Ureter (tissue), 1 donor: ENCODE measurements around the gene IFT27. TPM values are rescaled to one million over a fixed set of nuclear protein-coding genes. Genes with fewer than 3 reads are reported as not detected.

Experiments used
- DNase-seq: peaks from one replicate; pipeline ENCODE4 v3.0.0-alpha.2; 2020; ENCODE audit warnings: low spot score
- total RNA-seq: library from RNA; stranded (reverse); gene quantifications from one replicate; pipeline ENCODE4 v1.2.4, GENCODE V29; 2023
- donor health status: DM: yes; HTN: yes; CAD: no.

Gene IFT27
- total RNA-seq, 1 donor from 2014 or later, result 41.2 TPM

GRCh38 chr22:36725366-36726006 lies 50.4 kb downstream of the IFT27 start:
- no peak for DNase-seq

GRCh38 chr22:36724836-36725235 lies 51.1 kb downstream of the IFT27 start:
- DNase-seq, result no peak

GRCh38 chr22:36722055-36722454 lies 53.9 kb downstream of the IFT27 start:
- DNase-seq, result no peak

GRCh38 chr22:36715647-36716046 lies 60.3 kb downstream of the IFT27 start:
- DNase-seq, result no peak

GRCh38 chr22:36714110-36714509 lies 61.8 kb downstream of the IFT27 start:
- no peak for DNase-seq

GRCh38 chr22:36713436-36713835 lies 62.5 kb downstream of the IFT27 start:
- no peak for DNase-seq

Other genes starting within 250 kb of the IFT27 start
- 169 TPM for gene EIF3D, start 247.0 kb downstream of the IFT27 start, total RNA-seq
- gene CACNG2, start 72.4 kb downstream of the IFT27 start, total RNA-seq, result not detected
- 125 TPM for gene PVALB, start 40.9 kb upstream of the IFT27 start, total RNA-seq
- gene NCF4, start 84.9 kb upstream of the IFT27 start, total RNA-seq, result 27.2 TPM
- 8.6 TPM for gene CSF2RB, start 137.5 kb upstream of the IFT27 start, total RNA-seq
- gene TST, start 243.3 kb upstream of the IFT27 start, total RNA-seq, result 53.4 TPM
- 42.7 TPM for gene MPST, start 243.6 kb upstream of the IFT27 start, total RNA-seq